Measurements from ENCODE around the gene EFCAB14. TPM values are rescaled to one million over a fixed set of nuclear protein-coding genes. Genes with fewer than 3 reads are reported as not detected.

EFCAB14 gene, protein sequence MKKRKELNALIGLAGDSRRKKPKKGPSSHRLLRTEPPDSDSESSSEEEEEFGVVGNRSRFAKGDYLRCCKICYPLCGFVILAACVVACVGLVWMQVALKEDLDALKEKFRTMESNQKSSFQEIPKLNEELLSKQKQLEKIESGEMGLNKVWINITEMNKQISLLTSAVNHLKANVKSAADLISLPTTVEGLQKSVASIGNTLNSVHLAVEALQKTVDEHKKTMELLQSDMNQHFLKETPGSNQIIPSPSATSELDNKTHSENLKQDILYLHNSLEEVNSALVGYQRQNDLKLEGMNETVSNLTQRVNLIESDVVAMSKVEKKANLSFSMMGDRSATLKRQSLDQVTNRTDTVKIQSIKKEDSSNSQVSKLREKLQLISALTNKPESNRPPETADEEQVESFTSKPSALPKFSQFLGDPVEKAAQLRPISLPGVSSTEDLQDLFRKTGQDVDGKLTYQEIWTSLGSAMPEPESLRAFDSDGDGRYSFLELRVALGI
- polyA plus RNA-seq = 47.8 to 61.8 TPM (median 59.9 TPM) in 3 replicates
- 44.5 TPM for polyA plus RNA-seq (2011; ENCODE audit: low read depth)
- 50.0 and 86.6 TPM in 2 replicates for polyA plus RNA-seq (2011; cell fraction: cytosol; rRNA removed)
- 49.6 and 50.9 TPM in 2 replicates for polyA plus RNA-seq (2011; cell fraction: nucleus; rRNA removed)
- polyA plus RNA-seq (2012; ENCODE audit: low replicate concordance) = 29.5 and 44.5 TPM in 2 replicates
- 31.4 to 72.8 TPM (median 51.9 TPM) in 3 replicates for polyA minus RNA-seq
- 47.4 TPM for polyA minus RNA-seq (2011; cell fraction: cytosol; rRNA and poly(A)+ RNA removed)
- polyA minus RNA-seq (2011; cell fraction: nucleus; rRNA and poly(A)+ RNA removed) = 28.1 and 49.9 TPM in 2 replicates

DNA sequence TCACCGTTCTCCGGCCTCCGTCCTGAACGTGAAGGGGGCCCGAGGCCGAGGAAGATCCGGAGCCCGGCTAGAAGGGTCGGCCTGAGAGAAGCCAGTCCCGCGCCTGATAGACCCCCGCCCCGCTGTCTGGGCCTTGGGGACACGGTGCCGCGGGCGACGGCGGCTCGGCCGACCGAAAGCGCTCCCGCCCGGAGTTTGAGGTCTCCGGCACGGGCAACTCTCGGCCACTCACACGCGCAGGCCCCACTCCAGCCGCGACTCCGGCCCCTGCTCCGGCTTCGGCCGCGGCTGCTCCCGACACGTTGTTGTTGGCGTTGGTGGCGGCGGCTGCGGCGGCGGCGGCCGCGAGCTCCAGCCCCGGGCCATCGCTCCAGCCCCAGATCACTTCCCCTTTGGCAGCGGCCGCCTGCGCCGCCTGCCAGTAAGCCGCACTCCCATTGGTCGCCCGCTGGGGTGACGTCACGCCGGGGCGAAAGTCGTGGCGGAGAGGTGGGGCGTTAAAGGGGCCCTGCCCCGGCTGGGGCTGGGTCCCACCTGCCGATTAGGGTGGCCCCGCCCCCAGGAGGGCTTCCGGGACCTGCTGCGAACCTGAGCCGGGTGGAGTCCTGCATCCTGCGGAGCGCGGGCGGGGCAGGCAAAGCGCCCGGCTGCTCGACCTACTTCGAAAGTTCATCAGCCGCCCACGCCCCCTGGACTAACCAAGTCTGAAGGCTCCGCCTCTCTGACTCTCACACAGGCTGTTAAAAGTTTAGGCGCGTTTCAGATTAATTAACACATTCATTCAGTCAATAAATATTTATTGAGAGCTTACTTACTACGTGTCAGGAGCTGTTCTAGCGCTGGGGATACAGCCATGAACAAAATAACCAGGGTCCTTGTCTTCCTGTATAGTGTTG lies at the start of gene EFCAB14:
Gene EFCAB14 (minus strand): TSS at position 388 of the 896 bp plus-strand sequence. CDS start 1,027 bp downstream, outside the sequence.
- Histone ChIP-seq H3K4me2 (ENCODE audit: control insufficient read depth, extremely low read depth, insufficient read depth, low read depth, low read length) (peak within 1 kb of the TSS; percentile 91), H3K4me3 (ENCODE audit: control insufficient read depth in 2 of 3, extremely low read depth in 1 of 3, insufficient read depth in 2 of 3, low read depth in 1 of 3, low read length in 3 of 3) (peak within 1 kb of the TSS; percentile 82 to 86 (median 86)), H3K4me1 (ENCODE audit: control insufficient read depth, extremely low read depth, insufficient read depth, low read length) (peaks cover 22% of the 10 kb centered on the region), H3K27ac (ENCODE audit: control insufficient read depth, insufficient read depth, low read length) (peak within 1 kb of the TSS; percentile 77), H4K20me1 (ENCODE audit: control insufficient read depth, extremely low read depth, insufficient read depth, low read length) (no peaks in the 10 kb centered on the region), H3K9me3 (ENCODE audit: control insufficient read depth, low read depth, low read length) (no peaks in the 10 kb centered on the region), H3K9me1 (ENCODE audit: control insufficient read depth, extremely low read depth, insufficient read depth, low read length) (no peaks in the 10 kb centered on the region), H3K36me3 (ENCODE audit: control insufficient read depth in 2 of 2, extremely low read depth in 1 of 2, insufficient read depth in 2 of 2, low read length in 2 of 2) (peaks cover 10 to 12% of the 10 kb centered on the region in 2 experiments), H2AFZ (ENCODE audit: control insufficient read depth, low read length) (peak within 1 kb of the TSS; percentile 75), H3K9ac (ENCODE audit: control insufficient read depth, extremely low read depth, insufficient read depth, low read length) (peak within 1 kb of the TSS; percentile 88), H3K79me2 (ENCODE audit: control insufficient read depth, insufficient read depth, low read length) (peaks cover 34% of the 10 kb centered on the region), H3K27me3 (ENCODE audit: control insufficient read depth, extremely low read depth, insufficient read depth, low read length) (no peaks in the 10 kb centered on the region)
- DNase-seq (ENCODE audit: low read depth, low spot score) = peak; percentile 85
- dilution Hi-C loops (cut with MboI; ENCODE audit: extremely low pct_ligation_motif_present, low sequenced_read_pairs) = no loop called here
- FAIRE-seq = peak; percentile 77
- TF ChIP-seq, protein P1, sequence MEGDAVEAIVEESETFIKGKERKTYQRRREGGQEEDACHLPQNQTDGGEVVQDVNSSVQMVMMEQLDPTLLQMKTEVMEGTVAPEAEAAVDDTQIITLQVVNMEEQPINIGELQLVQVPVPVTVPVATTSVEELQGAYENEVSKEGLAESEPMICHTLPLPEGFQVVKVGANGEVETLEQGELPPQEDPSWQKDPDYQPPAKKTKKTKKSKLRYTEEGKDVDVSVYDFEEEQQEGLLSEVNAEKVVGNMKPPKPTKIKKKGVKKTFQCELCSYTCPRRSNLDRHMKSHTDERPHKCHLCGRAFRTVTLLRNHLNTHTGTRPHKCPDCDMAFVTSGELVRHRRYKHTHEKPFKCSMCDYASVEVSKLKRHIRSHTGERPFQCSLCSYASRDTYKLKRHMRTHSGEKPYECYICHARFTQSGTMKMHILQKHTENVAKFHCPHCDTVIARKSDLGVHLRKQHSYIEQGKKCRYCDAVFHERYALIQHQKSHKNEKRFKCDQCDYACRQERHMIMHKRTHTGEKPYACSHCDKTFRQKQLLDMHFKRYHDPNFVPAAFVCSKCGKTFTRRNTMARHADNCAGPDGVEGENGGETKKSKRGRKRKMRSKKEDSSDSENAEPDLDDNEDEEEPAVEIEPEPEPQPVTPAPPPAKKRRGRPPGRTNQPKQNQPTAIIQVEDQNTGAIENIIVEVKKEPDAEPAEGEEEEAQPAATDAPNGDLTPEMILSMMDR (optimal IDR thresholded peaks at IDR 0.05 in 1 of 3, IDR thresholded peaks at IDR 0.05 in 1 of 3, conservative IDR thresholded peaks at IDR 0.05 in 1 of 3; ENCODE audit: extremely low read depth in 1 of 3, insufficient read depth in 2 of 3, low read length in 3 of 3) = no peak
- no peak for TF ChIP-seq EZH2 (IDR thresholded peaks at IDR 0.05; ENCODE audit: low read length)

DNA sequence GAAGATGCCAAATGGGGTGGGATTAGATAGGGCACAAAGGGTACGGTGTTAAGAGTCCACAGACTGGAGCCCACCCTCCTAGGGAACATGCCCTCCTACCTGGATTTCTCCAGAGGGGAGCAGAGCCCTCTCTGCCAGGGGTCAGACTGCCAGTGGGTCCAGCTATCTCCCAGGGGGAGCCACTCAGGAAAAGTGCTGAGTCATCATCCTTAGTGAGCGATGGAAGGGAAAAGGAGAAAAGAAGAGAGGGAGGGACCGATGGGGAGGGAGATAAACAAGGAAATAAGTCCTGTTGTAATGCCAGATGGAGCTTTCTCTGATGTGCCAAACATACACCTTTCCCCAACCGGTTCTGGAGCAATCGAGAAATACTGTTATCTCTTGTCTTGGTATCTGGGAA lies 49.5 kb upstream of the EFCAB14 start:
- Histone ChIP-seq H3K79me2 (ENCODE audit: control insufficient read depth, insufficient read depth, low read length) (no peaks in the 10 kb centered on the region), H3K36me3 (ENCODE audit: control insufficient read depth in 2 of 2, extremely low read depth in 1 of 2, insufficient read depth in 2 of 2, low read length in 2 of 2) (no peaks in the 10 kb centered on the region), H4K20me1 (ENCODE audit: control insufficient read depth, extremely low read depth, insufficient read depth, low read length) (no peaks in the 10 kb centered on the region), H3K4me1 (ENCODE audit: control insufficient read depth, extremely low read depth, insufficient read depth, low read length) (no peaks in the 10 kb centered on the region), H3K27ac (ENCODE audit: control insufficient read depth, insufficient read depth, low read length) (no peak overlapping the region), H3K9me1 (ENCODE audit: control insufficient read depth, extremely low read depth, insufficient read depth, low read length) (no peaks in the 10 kb centered on the region), H3K9ac (ENCODE audit: control insufficient read depth, extremely low read depth, insufficient read depth, low read length) (no peak overlapping the region), H3K27me3 (ENCODE audit: control insufficient read depth, extremely low read depth, insufficient read depth, low read length) (no peaks in the 10 kb centered on the region), H3K4me2 (ENCODE audit: control insufficient read depth, extremely low read depth, insufficient read depth, low read depth, low read length) (no peak overlapping the region), H2AFZ (ENCODE audit: control insufficient read depth, low read length) (no peak overlapping the region), H3K4me3 (ENCODE audit: control insufficient read depth in 2 of 3, extremely low read depth in 1 of 3, insufficient read depth in 2 of 3, low read depth in 1 of 3, low read length in 3 of 3) (no peak overlapping the region), H3K9me3 (ENCODE audit: control insufficient read depth, low read depth, low read length) (peaks cover 13% of the 10 kb centered on the region)
- DNase-seq (ENCODE audit: low read depth, low spot score) (no peak), FAIRE-seq (no peak)
- no peak for TF ChIP-seq EZH2 (IDR thresholded peaks at IDR 0.05; ENCODE audit: low read length)
- TF ChIP-seq, protein P1 (optimal IDR thresholded peaks at IDR 0.05 in 1 of 3, IDR thresholded peaks at IDR 0.05 in 1 of 3, conservative IDR thresholded peaks at IDR 0.05 in 1 of 3; ENCODE audit: extremely low read depth in 1 of 3, insufficient read depth in 2 of 3, low read length in 3 of 3) = no peak
- dilution Hi-C loops (cut with MboI; ENCODE audit: extremely low pct_ligation_motif_present, low sequenced_read_pairs) = no loop called here

All from keratinocyte (primary cell).